Measurements from ENCODE around the gene SLBP. TPM values are rescaled to one million over a fixed set of nuclear protein-coding genes. Genes with fewer than 3 reads are reported as not detected.

Gene SLBP
- total and polyA plus RNA-seq, 3 donors from 2014 or later, result 118 to 173 (median 137) TPM

- no peak for TF ChIP-seq CTCF (IDR thresholded peaks at IDR 0.05)
- TF ChIP-seq POLR2A (IDR thresholded peaks at IDR 0.05), result no peak
- no peaks in the 10 kb centered on the region for H3K27me3 ChIP-seq
- peaks cover 24% of the 10 kb centered on the region for H3K4me1 ChIP-seq
- no peak for DNase-seq
- H3K9me3 ChIP-seq, result no peaks in the 10 kb centered on the region
- H3K4me3 ChIP-seq, result no peak overlapping the region
- no peak overlapping the region for H3K27ac ChIP-seq
- intact Hi-C loops (cut with DNase I; ENCODE audit: low total_unique reads), result no loop called here
- H3K36me3 ChIP-seq (ENCODE audit: low read depth, missing control alignments), result no peaks in the 10 kb centered on the region
- 90 to 91% methylated on average over 12 to 27 of the region's 32 CpGs for WGBS, 2 donors
Measured at GRCh38 chr4:1717129-1718094, 5.3 kb upstream of the SLBP start.

- intact Hi-C loops (cut with DNase I; ENCODE audit: low total_unique reads), result no loop called here
- Histone ChIP-seq H3K27ac (no peak overlapping the region), H3K36me3 (ENCODE audit: low read depth, missing control alignments) (no peaks in the 10 kb centered on the region), H3K4me1 (peaks cover 24% of the 10 kb centered on the region), H3K4me3 (no peak overlapping the region), H3K27me3 (no peaks in the 10 kb centered on the region), H3K9me3 (no peaks in the 10 kb centered on the region)
- no peak for DNase-seq
- WGBS, 2 donors, result 84 to 86% methylated on average over 12 to 15 of the region's 15 CpGs
- TF ChIP-seq CTCF (IDR thresholded peaks at IDR 0.05) (no peak), POLR2A (IDR thresholded peaks at IDR 0.05) (no peak)
Measured at GRCh38 chr4:1716065-1716945, 4.2 kb upstream of the SLBP start.

- no peak for DNase-seq
- intact Hi-C loops (cut with DNase I; ENCODE audit: low total_unique reads), result no loop called here
- WGBS, 2 donors, result 76 to 82% methylated on average over 16 of the region's 16 CpGs
- H3K27me3 ChIP-seq, result no peaks in the 10 kb centered on the region
- no peak overlapping the region for H3K4me3 ChIP-seq
- TF ChIP-seq POLR2A (IDR thresholded peaks at IDR 0.05) (no peak), CTCF (IDR thresholded peaks at IDR 0.05) (no peak)
- H3K27ac ChIP-seq, result no peak overlapping the region
- no peaks in the 10 kb centered on the region for H3K9me3 ChIP-seq
- peaks cover 36% of the 10 kb centered on the region for H3K4me1 ChIP-seq
- no peaks in the 10 kb centered on the region for H3K36me3 ChIP-seq (ENCODE audit: low read depth, missing control alignments)
Measured at GRCh38 chr4:1715002-1715758, 3.1 kb upstream of the SLBP start.

GRCh38 chr4:1714303-1715001 lies 2.3 kb upstream of the SLBP start:
- H3K36me3 ChIP-seq (ENCODE audit: low read depth, missing control alignments), result no peaks in the 10 kb centered on the region
- intact Hi-C loops (cut with DNase I; ENCODE audit: low total_unique reads), result loop anchor here (5.0 kb wide), 1 partner anchor 548 kb away; the partner anchor contains the start of gene MXD4
- H3K4me3 ChIP-seq, result no peak overlapping the region
- no peak for TF ChIP-seq CTCF (IDR thresholded peaks at IDR 0.05)
- TF ChIP-seq POLR2A (IDR thresholded peaks at IDR 0.05), result no peak
- no peak overlapping the region for H3K27ac ChIP-seq
- DNase-seq, result no peak
- H3K27me3 ChIP-seq, result no peaks in the 10 kb centered on the region
- 51 to 54% methylated on average over 9 of the region's 9 CpGs for WGBS, 2 donors
- no peaks in the 10 kb centered on the region for H3K9me3 ChIP-seq
- H3K4me1 ChIP-seq, result peaks cover 36% of the 10 kb centered on the region
